Measurements from ENCODE around the gene IQSEC2. TPM values are rescaled to one million over a fixed set of nuclear protein-coding genes. Genes with fewer than 3 reads are reported as not detected.

IQSEC2 gene
- total RNA-seq, 1 donor from 2014 or later = 8.0 TPM

GRCh38 chrX:53284684-53285447 lies 3.5 kb upstream of the IQSEC2 start:
- H3K4me3 Mint-ChIP-seq (ENCODE audit: unreplicated experiment) = no peak overlapping the region
- H3K27me3 Mint-ChIP-seq (ENCODE audit: low read depth) = no peaks in the 10 kb centered on the region
- H3K9me3 Mint-ChIP-seq (ENCODE audit: low read depth) = peaks cover 11% of the 10 kb centered on the region
- H3K36me3 Mint-ChIP-seq (ENCODE audit: low read depth) = no peaks in the 10 kb centered on the region
- peaks cover 30% of the 10 kb centered on the region for H3K4me1 Mint-ChIP-seq (ENCODE audit: low read depth)
- H3K27ac Mint-ChIP-seq (ENCODE audit: unreplicated experiment) = no peak overlapping the region
- peak; percentile 83 for TF ChIP-seq CTCF (IDR thresholded peaks at IDR 0.05)
- DNase-seq (ENCODE audit: low spot score) = no peak

GRCh38 chrX:53283567-53283966 lies 2.2 kb upstream of the IQSEC2 start:
- H3K27me3 Mint-ChIP-seq (ENCODE audit: low read depth) = no peaks in the 10 kb centered on the region
- no peak overlapping the region for H3K4me3 Mint-ChIP-seq (ENCODE audit: unreplicated experiment)
- H3K27ac Mint-ChIP-seq (ENCODE audit: unreplicated experiment) = no peak overlapping the region
- no peak for DNase-seq (ENCODE audit: low spot score)
- no peak for TF ChIP-seq CTCF (IDR thresholded peaks at IDR 0.05)
- H3K36me3 Mint-ChIP-seq (ENCODE audit: low read depth) = no peaks in the 10 kb centered on the region
- H3K4me1 Mint-ChIP-seq (ENCODE audit: low read depth) = peaks cover 36% of the 10 kb centered on the region
- peaks cover 3% of the 10 kb centered on the region for H3K9me3 Mint-ChIP-seq (ENCODE audit: low read depth)

- peaks cover 3% of the 10 kb centered on the region for H3K9me3 Mint-ChIP-seq (ENCODE audit: low read depth)
- no peak for DNase-seq (ENCODE audit: low spot score)
- H3K27me3 Mint-ChIP-seq (ENCODE audit: low read depth) = no peaks in the 10 kb centered on the region
- no peaks in the 10 kb centered on the region for H3K36me3 Mint-ChIP-seq (ENCODE audit: low read depth)
- no peak overlapping the region for H3K4me3 Mint-ChIP-seq (ENCODE audit: unreplicated experiment)
- peaks cover 35% of the 10 kb centered on the region for H3K4me1 Mint-ChIP-seq (ENCODE audit: low read depth)
- TF ChIP-seq CTCF (IDR thresholded peaks at IDR 0.05) = no peak
- H3K27ac Mint-ChIP-seq (ENCODE audit: unreplicated experiment) = no peak overlapping the region
These were observed 1.7 kb upstream of the IQSEC2 start for GRCh38 chrX:53283099-53283498.

GRCh38 chrX:53281963-53282695 lies 745 bp upstream of the IQSEC2 start:
- Mint-ChIP-seq H3K27me3 (ENCODE audit: low read depth) (no peaks in the 10 kb centered on the region), H3K36me3 (ENCODE audit: low read depth) (no peaks in the 10 kb centered on the region), H3K4me1 (ENCODE audit: low read depth) (peaks cover 25% of the 10 kb centered on the region), H3K27ac (ENCODE audit: unreplicated experiment) (peak overlapping the region; percentile 64), H3K4me3 (ENCODE audit: unreplicated experiment) (no peak overlapping the region), H3K9me3 (ENCODE audit: low read depth) (peaks cover 3% of the 10 kb centered on the region)
- TF ChIP-seq CTCF (IDR thresholded peaks at IDR 0.05) = no peak
- no peak for DNase-seq (ENCODE audit: low spot score)
